NCI-H128 (cell line): ENCODE data around the gene SEPTIN6.

Source experiments
- DNase-seq: peaks from one replicate; lab custom pipeline; 2025; ENCODE audit not compliant: unreplicated experiment; lab: John Stamatoyannopoulos, UW

The SEPTIN6 gene

GRCh38 chrX:119693040-119693995 is at the start of gene SEPTIN6:
SEPTIN6 (minus strand) TSS chrX:119693168; CDS start chrX:119693105, 63 bp downstream.
- no peak for DNase-seq

- no peak for DNase-seq
Measured at GRCh38 chrX:119738742-119739141, 45.8 kb upstream of the SEPTIN6 start.

GRCh38 chrX:119736206-119736764 is 43.3 kb upstream of the SEPTIN6 start:
- no peak for DNase-seq

GRCh38 chrX:119735467-119735866 is 42.5 kb upstream of the SEPTIN6 start:
- no peak for DNase-seq

GRCh38 chrX:119734897-119735339 is 42.0 kb upstream of the SEPTIN6 start:
- no peak for DNase-seq

GRCh38 chrX:119729408-119730201 is 36.6 kb upstream of the SEPTIN6 start:
- DNase-seq, result peak; percentile 31

GRCh38 chrX:119728487-119728886 is 35.5 kb upstream of the SEPTIN6 start:
- DNase-seq, result no peak

GRCh38 chrX:119726900-119727555 is 34.1 kb upstream of the SEPTIN6 start:
- no peak for DNase-seq

GRCh38 chrX:119721926-119722325 is 29.0 kb upstream of the SEPTIN6 start:
- no peak for DNase-seq

GRCh38 chrX:119721487-119721886 is 28.5 kb upstream of the SEPTIN6 start:
- no peak for DNase-seq

- no peak for DNase-seq
Measured at GRCh38 chrX:119709630-119710029, 16.7 kb upstream of the SEPTIN6 start.

- no peak for DNase-seq
Measured at GRCh38 chrX:119708936-119709335, 16.0 kb upstream of the SEPTIN6 start.

GRCh38 chrX:119706616-119707015 is 13.6 kb upstream of the SEPTIN6 start:
- no peak for DNase-seq

- no peak for DNase-seq
Measured at GRCh38 chrX:119698845-119699244, 5.9 kb upstream of the SEPTIN6 start.

- no peak for DNase-seq
Measured at GRCh38 chrX:119696251-119696890, 3.4 kb upstream of the SEPTIN6 start.

- no peak for DNase-seq
Measured at GRCh38 chrX:119695535-119696050, 2.6 kb upstream of the SEPTIN6 start.

GRCh38 chrX:119694601-119695534 is 1.9 kb upstream of the SEPTIN6 start:
- no peak for DNase-seq

GRCh38 chrX:119693996-119694451 is 1.1 kb upstream of the SEPTIN6 start:
- DNase-seq, result no peak
